ENCODE measurements around the gene SLX1B. TPM values are rescaled to one million over a fixed set of nuclear protein-coding genes. Genes with fewer than 3 reads are reported as not detected.
A peak's percentile ranks its signal among the peaks of the same experiment; 100 is the strongest.
"Not testable (repeated sequence)": the region's sequence is repeated elsewhere in the genome, so short reads cannot be mapped to it uniquely, and the experiment has no call there.

The SLX1B gene
- total and polyA plus RNA-seq, 2 of the 13 experiments (the other 11 are each of a cell fraction or from before 2014, with no cell fraction given) = 15.9 to 70.0 TPM

DNA sequence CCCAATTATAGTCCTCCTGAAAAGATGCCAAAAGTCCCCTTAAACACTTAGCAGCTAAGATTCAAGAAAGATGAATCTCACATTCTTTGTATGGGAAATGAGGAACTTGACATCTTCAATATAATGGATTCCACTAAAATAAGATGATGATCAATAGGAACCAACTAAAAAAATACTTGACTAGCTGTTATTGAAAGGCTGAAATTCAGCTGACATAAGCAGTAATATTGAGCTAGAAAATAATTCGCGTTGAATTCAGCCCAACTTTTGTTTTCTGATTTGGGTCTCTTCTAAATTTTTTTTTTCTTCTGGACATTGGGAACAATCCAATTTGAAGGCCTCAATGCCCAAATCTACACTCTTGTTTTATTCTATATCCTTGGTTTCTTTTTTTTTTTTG lies 30.7 kb upstream of the SLX1B start:
- H3K36me3 ChIP-seq (replicated peaks in 1 of 2; ENCODE audit: control insufficient read depth in 1 of 2, insufficient read depth in 2 of 2, low read length in 2 of 2) = not testable (repeated sequence)

DNA sequence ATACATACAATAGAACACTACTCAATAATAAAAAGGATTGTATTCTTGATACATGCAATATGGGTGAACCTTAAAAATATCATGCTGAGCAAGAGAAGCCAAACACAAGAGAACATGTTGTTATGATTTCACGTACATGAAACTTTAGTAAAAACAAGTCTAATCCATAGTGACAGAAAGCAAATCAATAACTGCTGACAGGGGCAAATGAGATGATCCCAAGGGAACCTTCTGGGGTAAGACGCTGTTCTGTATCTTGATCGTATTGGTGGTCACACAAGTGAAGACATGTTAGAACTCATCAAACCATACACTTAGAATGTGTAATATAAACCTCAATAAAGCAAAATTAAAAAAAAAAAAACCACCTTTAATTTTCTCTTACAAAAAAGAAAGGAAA lies 28.9 kb upstream of the SLX1B start:
- in situ Hi-C loops (cut with HindIII; ENCODE audit: extremely low pct_ligation_motif_present, low pct_unique_long_range_greater_than_20kb); ATAC-seq; H3K36me3 ChIP-seq (replicated peaks in 1 of 2; ENCODE audit: control insufficient read depth in 1 of 2, insufficient read depth in 2 of 2, low read length in 2 of 2); H3K27ac ChIP-seq (ENCODE audit: extremely low read length, insufficient read depth, low read length); H3K4me2 ChIP-seq (ENCODE audit: low read depth, low read length); H3K9me3 ChIP-seq (ENCODE audit: low read length); FAIRE-seq; intact Hi-C loops (cut with micrococcal nuclease; ENCODE audit: unreplicated experiment); POLR2A ChIA-PET; H3K27me3 ChIP-seq (ENCODE audit: control insufficient read depth in 1 of 2, insufficient read depth in 2 of 2, low read length in 2 of 2); DNase-seq (ENCODE audit: low spot score); BruUV-seq (replicated peaks); H3K9ac ChIP-seq (ENCODE audit: insufficient read depth, low read depth, low read length); H3K79me2 ChIP-seq (ENCODE audit: insufficient read depth, low read length); H4K20me1 ChIP-seq (ENCODE audit: insufficient read depth, low read length); CTCF ChIA-PET (ENCODE audit: low intra/inter-chr PET ratio, low total read pairs); H2AFZ ChIP-seq (ENCODE audit: low read length); H3K4me3 ChIP-seq (replicated peaks in 1 of 3; ENCODE audit: insufficient read depth in 1 of 3, low read depth in 2 of 3, low read length in 3 of 3): not testable (repeated sequence)
- H3K4me1 ChIP-seq (ENCODE audit: insufficient read depth, low read length) = peaks cover 15% of the 10 kb centered on the region
- TF ChIP-seq MAFK (conservative IDR thresholded peaks at IDR 0.05 in 1 of 2, IDR thresholded peaks at IDR 0.05 in 1 of 2; ENCODE audit: low read length in 2 of 2) (peak; percentile 33 to 78; a peak in 3 of 4 replicates), MAFF (IDR thresholded peaks at IDR 0.05; ENCODE audit: low read depth, low read length) (peak; percentile 64)
- 96% methylated on average over 3 of the region's 3 CpGs for WGBS (ENCODE audit: low lambda C conversion rate)

More for the DNA sequence above, 30.7 kb upstream of the SLX1B start:
- H2AFZ ChIP-seq (ENCODE audit: low read length); H3K27me3 ChIP-seq (ENCODE audit: control insufficient read depth in 1 of 2, insufficient read depth in 2 of 2, low read length in 2 of 2); POLR2A ChIA-PET; H3K9me3 ChIP-seq (ENCODE audit: low read length); H4K20me1 ChIP-seq (ENCODE audit: insufficient read depth, low read length); in situ Hi-C loops (cut with HindIII; ENCODE audit: extremely low pct_ligation_motif_present, low pct_unique_long_range_greater_than_20kb); H3K9ac ChIP-seq (ENCODE audit: insufficient read depth, low read depth, low read length); ATAC-seq; H3K4me3 ChIP-seq (replicated peaks in 1 of 3; ENCODE audit: insufficient read depth in 1 of 3, low read depth in 2 of 3, low read length in 3 of 3); CTCF ChIA-PET (ENCODE audit: low intra/inter-chr PET ratio, low total read pairs); FAIRE-seq; DNase-seq (ENCODE audit: low spot score); H3K4me2 ChIP-seq (ENCODE audit: low read depth, low read length); H3K79me2 ChIP-seq (ENCODE audit: insufficient read depth, low read length); BruUV-seq (replicated peaks); intact Hi-C loops (cut with micrococcal nuclease; ENCODE audit: unreplicated experiment); H3K27ac ChIP-seq (ENCODE audit: extremely low read length, insufficient read depth, low read length): not testable (repeated sequence)
- peaks cover 11% of the 10 kb centered on the region for H3K4me1 ChIP-seq (ENCODE audit: insufficient read depth, low read length)
- TF ChIP-seq MAFF (IDR thresholded peaks at IDR 0.05; ENCODE audit: low read depth, low read length) = peak; percentile 83
- TF ChIP-seq MAFK (conservative IDR thresholded peaks at IDR 0.05 in 1 of 2, IDR thresholded peaks at IDR 0.05 in 1 of 2; ENCODE audit: low read length in 2 of 2) = peak; percentile 81 to 85
- 100% methylated on average over 2 of the region's 2 CpGs for WGBS (ENCODE audit: low lambda C conversion rate)

DNA sequence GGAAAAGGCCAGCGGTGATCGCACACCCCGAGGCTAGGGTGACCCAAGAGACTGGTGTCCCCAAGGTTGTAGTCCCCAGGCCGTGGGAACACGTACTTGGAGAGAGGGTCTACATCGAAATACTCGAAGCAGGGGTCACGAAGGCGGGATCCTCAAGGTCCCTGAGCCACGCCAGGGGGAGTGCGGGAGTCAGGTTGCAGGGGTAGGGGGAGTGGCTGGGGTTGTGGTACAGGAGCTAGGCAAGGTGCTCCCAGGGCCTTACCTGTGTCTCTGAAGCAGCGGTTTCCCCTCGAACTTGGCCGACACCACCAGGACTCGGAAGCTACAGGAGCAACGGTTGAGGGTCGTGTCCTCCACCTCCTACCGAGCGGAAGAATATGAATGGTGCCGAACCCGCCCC lies 579 bp upstream of the SLX1B start:
- H3K79me2 ChIP-seq (ENCODE audit: insufficient read depth, low read length); in situ Hi-C loops (cut with HindIII; ENCODE audit: extremely low pct_ligation_motif_present, low pct_unique_long_range_greater_than_20kb); H3K9me3 ChIP-seq (ENCODE audit: low read length); BruUV-seq (replicated peaks); H3K9ac ChIP-seq (ENCODE audit: insufficient read depth, low read depth, low read length); CTCF ChIA-PET (ENCODE audit: low intra/inter-chr PET ratio, low total read pairs); H3K4me2 ChIP-seq (ENCODE audit: low read depth, low read length); H3K4me3 ChIP-seq (replicated peaks in 1 of 3; ENCODE audit: insufficient read depth in 1 of 3, low read depth in 2 of 3, low read length in 3 of 3); intact Hi-C loops (cut with micrococcal nuclease; ENCODE audit: unreplicated experiment); H3K27ac ChIP-seq (ENCODE audit: extremely low read length, insufficient read depth, low read length); H3K27me3 ChIP-seq (ENCODE audit: control insufficient read depth in 1 of 2, insufficient read depth in 2 of 2, low read length in 2 of 2); H4K20me1 ChIP-seq (ENCODE audit: insufficient read depth, low read length); H3K36me3 ChIP-seq (replicated peaks in 1 of 2; ENCODE audit: control insufficient read depth in 1 of 2, insufficient read depth in 2 of 2, low read length in 2 of 2); H2AFZ ChIP-seq (ENCODE audit: low read length); DNase-seq (ENCODE audit: low spot score); H3K4me1 ChIP-seq (ENCODE audit: insufficient read depth, low read length); POLR2A ChIA-PET: not testable (repeated sequence)
- no CpG with 5 or more reads among the region's 21 CpGs for WGBS (ENCODE audit: low lambda C conversion rate)
- peak; percentile 47 for ATAC-seq
- peak; percentile 63 for FAIRE-seq

DNA sequence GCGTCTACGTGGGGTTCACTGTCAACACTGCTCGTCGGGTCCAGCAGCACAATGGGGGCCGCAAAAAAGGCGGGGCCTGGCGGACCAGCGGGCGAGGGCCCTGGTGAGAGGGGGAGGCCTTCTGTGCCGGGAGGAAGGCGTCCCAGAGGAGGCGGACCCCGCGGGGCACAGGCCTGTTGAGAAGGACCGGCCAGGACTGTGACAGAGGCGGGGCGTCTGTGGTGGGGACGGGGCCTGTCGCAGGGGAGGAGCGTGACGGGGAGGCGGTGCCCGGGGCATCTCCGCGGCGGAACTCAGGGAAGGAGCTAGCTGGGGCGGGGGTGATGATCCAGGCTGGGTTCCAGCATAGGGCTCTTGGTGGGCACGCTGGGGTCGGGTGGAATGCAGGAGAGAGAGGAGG lies 495 bp downstream of the SLX1B start:
- ATAC-seq = peak; percentile 84
- H3K4me1 ChIP-seq (ENCODE audit: insufficient read depth, low read length); H3K27me3 ChIP-seq (ENCODE audit: control insufficient read depth in 1 of 2, insufficient read depth in 2 of 2, low read length in 2 of 2); H3K4me3 ChIP-seq (replicated peaks in 1 of 3; ENCODE audit: insufficient read depth in 1 of 3, low read depth in 2 of 3, low read length in 3 of 3); CTCF ChIA-PET (ENCODE audit: low intra/inter-chr PET ratio, low total read pairs); H4K20me1 ChIP-seq (ENCODE audit: insufficient read depth, low read length); H3K79me2 ChIP-seq (ENCODE audit: insufficient read depth, low read length); H3K9me3 ChIP-seq (ENCODE audit: low read length); H2AFZ ChIP-seq (ENCODE audit: low read length); DNase-seq (ENCODE audit: low spot score); FAIRE-seq; H3K9ac ChIP-seq (ENCODE audit: insufficient read depth, low read depth, low read length); H3K4me2 ChIP-seq (ENCODE audit: low read depth, low read length); intact Hi-C loops (cut with micrococcal nuclease; ENCODE audit: unreplicated experiment); BruUV-seq (replicated peaks); POLR2A ChIA-PET; H3K36me3 ChIP-seq (replicated peaks in 1 of 2; ENCODE audit: control insufficient read depth in 1 of 2, insufficient read depth in 2 of 2, low read length in 2 of 2); in situ Hi-C loops (cut with HindIII; ENCODE audit: extremely low pct_ligation_motif_present, low pct_unique_long_range_greater_than_20kb); H3K27ac ChIP-seq (ENCODE audit: extremely low read length, insufficient read depth, low read length): not testable (repeated sequence)
- WGBS (ENCODE audit: low lambda C conversion rate) = no CpG with 5 or more reads among the region's 29 CpGs
